B cell (primary cell): Measurements from ENCODE around the gene IL9. TPM values are rescaled to one million over a fixed set of nuclear protein-coding genes. Genes with fewer than 3 reads are reported as not detected.

Experiments
- ATAC-seq: fragments of 200-7000 bp; cut with Tn5 transposase; one replicate; pipeline ENCODE4 v1.10.0; 2021; ENCODE audit warnings: low read depth, mild to moderate bottlenecking, moderate number of reproducible peaks, moderate library complexity
- CTCF ChIA-PET: fragments of 350-600 bp; sonication (Branson Sonifier 250); formaldehyde crosslinking; loops from one replicate; lab custom pipeline; 2021; ENCODE audit warnings: antibody characterized with exemption, inconsistent platforms; lab: Charles Lee
- POLR2A ChIA-PET: fragments of 350-600 bp; sonication (Branson Sonifier 250); formaldehyde crosslinking; loops from one replicate; lab custom pipeline; 2021; ENCODE audit warnings: antibody characterized with exemption; lab: Charles Lee
- DNase-seq: peaks from one replicate; pipeline ENCODE4 v3.0.0; 2013
- H2AFZ ChIP-seq: 2 replicates; pipeline ENCODE4 v1.6.1; 2012; ENCODE audit warnings: mild to moderate bottlenecking, low read depth, low read length; ENCODE audit not compliant: insufficient read depth, poor library complexity, severe bottlenecking
- H3K27ac ChIP-seq, 2 donors: 1 replicate in 1 of 2; 2 replicates in 1 of 2; pipeline ENCODE4 v1.5.1; 2012 to 2013; ENCODE audit warnings: low read length in 2 of 2, mild to moderate bottlenecking in 2 of 2, moderate library complexity in 1 of 2
- H3K27me3 ChIP-seq, 4 experiments: fragments of 200-600 bp in 1 of 4; sonication (generic) in 1 of 4; replicated peaks in 1 of 4; 1 replicate in 2 of 4; 2 replicates in 2 of 4; pipeline versions ENCODE4 v1.6.1 to v1.7.0; 2013 to 2016; ENCODE audit warnings: low read length in 3 of 4, mild to moderate bottlenecking in 2 of 4, mixed read lengths in 1 of 4, moderate library complexity in 1 of 4; ENCODE audit not compliant: insufficient read depth in 4 of 4, control insufficient read depth in 3 of 4; ENCODE audit errors: control extremely low read depth in 1 of 4
- H3K36me3 ChIP-seq, 2 experiments: replicated peaks in 1 of 2; 1 replicate in 1 of 2; 2 replicates in 1 of 2; pipeline versions ENCODE4 v1.6.1 to v1.7.1; 2013; ENCODE audit warnings: low read length in 1 of 2; ENCODE audit not compliant: insufficient read depth in 2 of 2, control insufficient read depth in 1 of 2; ENCODE audit errors: control extremely low read depth in 1 of 2, extremely low read depth in 1 of 2
- H3K4me1 ChIP-seq, 2 donors: fragments of 200-600 bp in 1 of 2; sonication (generic) in 1 of 2; 1 replicate in 1 of 2; 2 replicates in 1 of 2; pipeline versions ENCODE4 v1.5.1 to v1.6.1; 2013 to 2017; ENCODE audit warnings: low read length in 2 of 2; ENCODE audit not compliant: control insufficient read depth in 2 of 2, insufficient read depth in 2 of 2
- H3K4me2 ChIP-seq: replicated peaks from 2 replicates; pipeline ENCODE3; 2012; ENCODE audit warnings: mild to moderate bottlenecking, low read depth, low read length; ENCODE audit not compliant: poor library complexity, severe bottlenecking
- H3K4me3 ChIP-seq, 5 experiments: fragments of 200-600 bp in 1 of 5; sonication (generic) in 1 of 5; 1 replicate in 3 of 5; 2 replicates in 2 of 5; pipeline versions ENCODE4 v1.5.1 to v1.7.0; 2011 to 2016; ENCODE audit warnings: low read length in 4 of 5, mild to moderate bottlenecking in 4 of 5, low read depth in 2 of 5, control low read depth in 1 of 5, moderate library complexity in 1 of 5; ENCODE audit not compliant: insufficient read depth in 1 of 5; ENCODE audit errors: control extremely low read depth in 1 of 5, extremely low read depth in 1 of 5
- H3K79me2 ChIP-seq: fragments of 200-600 bp; sonication (generic); one replicate; pipeline ENCODE4 v1.6.0; 2016; ENCODE audit warnings: low read length; ENCODE audit not compliant: control insufficient read depth, insufficient read depth
- H3K9ac ChIP-seq: fragments of 200-600 bp; sonication (generic); 2 replicates; pipeline ENCODE4 v1.6.1; 2017; ENCODE audit warnings: mild to moderate bottlenecking, low read length, moderate library complexity
- H3K9me3 ChIP-seq, 3 donors: one replicate each; pipeline versions ENCODE4 v1.6.1 to v1.7.1; 2013; ENCODE audit warnings: low read length in 2 of 3; ENCODE audit not compliant: control insufficient read depth in 2 of 3, insufficient read depth in 1 of 3; ENCODE audit errors: control extremely low read depth in 1 of 3
- H4K20me1 ChIP-seq: 2 replicates; pipeline ENCODE4 v1.6.0; 2012; ENCODE audit warnings: mild to moderate bottlenecking, low read length; ENCODE audit not compliant: insufficient read depth, control insufficient read depth, poor library complexity, severe bottlenecking
- H3K27ac Mint-ChIP-seq: one replicate; pipeline ENCODE4 v1.8.0; 2021; ENCODE audit warnings: mixed read lengths
- H3K27me3 Mint-ChIP-seq: one replicate; pipeline ENCODE4 v1.8.0; 2021; ENCODE audit warnings: mixed read lengths
- H3K4me1 Mint-ChIP-seq: one replicate; pipeline ENCODE4 v1.8.0; 2021; ENCODE audit warnings: mixed read lengths
- H3K4me3 Mint-ChIP-seq: one replicate; pipeline ENCODE4 v1.8.0; 2021; ENCODE audit warnings: mixed read lengths
- H3K9me3 Mint-ChIP-seq: one replicate; pipeline ENCODE4 v1.8.0; 2022; ENCODE audit warnings: mixed read lengths; ENCODE audit not compliant: insufficient read depth
- EZH2 ChIP-seq: IDR thresholded peaks from 2 replicates; pipeline ENCODE4 v1.6.1; 2012; ENCODE audit warnings: borderline replicate concordance, low read depth, mild to moderate bottlenecking, moderate library complexity, low read length; ENCODE audit not compliant: insufficient read depth, poor library complexity, severe bottlenecking
- WGBS: methylation state at CpG from one replicate; pipeline ENCODE4 v1.1.5; 2013; ENCODE audit warnings: missing lambda C conversion rate; ENCODE audit not compliant: insufficient coverage; 5-methylcytosine and 5-hydroxymethylcytosine counted together
- intact Hi-C: fragments of 100-400 bp; cut with micrococcal nuclease; formaldehyde crosslinking; loops from one replicate; pipeline ENCODE4 v1.10.0; 2022
- polyA plus RNA-seq: library from polyadenylated mRNA; depleted of rRNA; stranded (reverse); fragments of >200 nt; gene quantifications from 2 replicates; pipeline ENCODE4 v1.2.3, GENCODE V29; 2012
- total RNA-seq, 2 donors: library from RNA; stranded (reverse); fragments of 120-200 nt in 1 of 2; gene quantifications; 1 replicate in 1 of 2; 2 replicates in 1 of 2; pipeline versions ENCODE4 v1.2.3 to v1.2.4, GENCODE V29; 2013 to 2022
- TF ChIP-seq, protein P1 (sequence below): fragments of 200-600 bp; IDR thresholded peaks from one replicate; pipeline ENCODE4 v1.8.0; 2022; ENCODE audit warnings: antibody characterized with exemption, mild to moderate bottlenecking

IL9 gene
- total and polyA plus RNA-seq, 2 donors (not counting 1 experiment from before 2014, with no cell fraction given) = not detected

GRCh38 chr5:135880801-135881200 lies 14.8 kb downstream of the IL9 start:
- DNase-seq = no peak
- no peaks in the 10 kb centered on the region for H3K4me1 Mint-ChIP-seq
- no peak overlapping the region for H2AFZ ChIP-seq
- no peaks in the 10 kb centered on the region for H3K4me1 ChIP-seq
- H3K36me3 ChIP-seq = no peaks in the 10 kb centered on the region
- 79% methylated on average over 6 of the region's 7 CpGs for WGBS
- intact Hi-C loops = no loop called here
- no peaks in the 10 kb centered on the region for H3K79me2 ChIP-seq
- H3K27me3 Mint-ChIP-seq = peaks cover 38% of the 10 kb centered on the region
- H4K20me1 ChIP-seq = no peaks in the 10 kb centered on the region
- H3K9ac ChIP-seq = no peak overlapping the region
- no peaks in the 10 kb centered on the region for H3K9me3 Mint-ChIP-seq
- no peaks in the 10 kb centered on the region for H3K9me3 ChIP-seq
- no peak overlapping the region for H3K27ac ChIP-seq
- TF ChIP-seq EZH2 = no peak
- TF ChIP-seq, protein P1, sequence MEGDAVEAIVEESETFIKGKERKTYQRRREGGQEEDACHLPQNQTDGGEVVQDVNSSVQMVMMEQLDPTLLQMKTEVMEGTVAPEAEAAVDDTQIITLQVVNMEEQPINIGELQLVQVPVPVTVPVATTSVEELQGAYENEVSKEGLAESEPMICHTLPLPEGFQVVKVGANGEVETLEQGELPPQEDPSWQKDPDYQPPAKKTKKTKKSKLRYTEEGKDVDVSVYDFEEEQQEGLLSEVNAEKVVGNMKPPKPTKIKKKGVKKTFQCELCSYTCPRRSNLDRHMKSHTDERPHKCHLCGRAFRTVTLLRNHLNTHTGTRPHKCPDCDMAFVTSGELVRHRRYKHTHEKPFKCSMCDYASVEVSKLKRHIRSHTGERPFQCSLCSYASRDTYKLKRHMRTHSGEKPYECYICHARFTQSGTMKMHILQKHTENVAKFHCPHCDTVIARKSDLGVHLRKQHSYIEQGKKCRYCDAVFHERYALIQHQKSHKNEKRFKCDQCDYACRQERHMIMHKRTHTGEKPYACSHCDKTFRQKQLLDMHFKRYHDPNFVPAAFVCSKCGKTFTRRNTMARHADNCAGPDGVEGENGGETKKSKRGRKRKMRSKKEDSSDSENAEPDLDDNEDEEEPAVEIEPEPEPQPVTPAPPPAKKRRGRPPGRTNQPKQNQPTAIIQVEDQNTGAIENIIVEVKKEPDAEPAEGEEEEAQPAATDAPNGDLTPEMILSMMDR = no peak
- no peak overlapping the region for H3K4me3 ChIP-seq
- no peak for ATAC-seq
- H3K27me3 ChIP-seq = peaks cover 0 to 4% (median 0%) of the 10 kb centered on the region in 4 experiments
- H3K27ac Mint-ChIP-seq = no peak overlapping the region
- ChIA-PET POLR2A (no interaction called here), CTCF (interaction anchor here (1.4 kb wide), 1 partner anchor 333 kb away, joined by 4 read pairs; no protein-coding TSS in a partner anchor)
- no peak overlapping the region for H3K4me3 Mint-ChIP-seq
- H3K4me2 ChIP-seq = no peak overlapping the region

GRCh38 chr5:135880278-135880677 lies 15.4 kb downstream of the IL9 start:
- peaks cover 0 to 4% (median 0%) of the 10 kb centered on the region in 4 experiments for H3K27me3 ChIP-seq
- H3K4me1 ChIP-seq = no peaks in the 10 kb centered on the region
- POLR2A ChIA-PET = no interaction called here
- H3K9me3 ChIP-seq = no peaks in the 10 kb centered on the region
- no peak overlapping the region for H2AFZ ChIP-seq
- no peaks in the 10 kb centered on the region for H4K20me1 ChIP-seq
- no peak overlapping the region for H3K9ac ChIP-seq
- no peak overlapping the region for H3K4me2 ChIP-seq
- H3K27me3 Mint-ChIP-seq = peaks cover 33% of the 10 kb centered on the region
- H3K4me1 Mint-ChIP-seq = no peaks in the 10 kb centered on the region
- H3K79me2 ChIP-seq = no peaks in the 10 kb centered on the region
- H3K4me3 ChIP-seq = no peak overlapping the region
- no peak overlapping the region for H3K4me3 Mint-ChIP-seq
- no peaks in the 10 kb centered on the region for H3K9me3 Mint-ChIP-seq
- intact Hi-C loops = no loop called here
- no peaks in the 10 kb centered on the region for H3K36me3 ChIP-seq
- no peak overlapping the region for H3K27ac ChIP-seq
- ATAC-seq (no peak), DNase-seq (no peak)
- H3K27ac Mint-ChIP-seq = no peak overlapping the region
- no peak for TF ChIP-seq EZH2
- TF ChIP-seq, protein P1 = no peak
- 50% methylated on average over 3 of the region's 3 CpGs for WGBS
- CTCF ChIA-PET = no interaction called here
